RCC 7860 (cell line): ENCODE measurements around the gene BIRC3.
"Not testable (repeated sequence)": the region's sequence is repeated elsewhere in the genome, so short reads cannot be mapped to it uniquely, and the experiment has no call there.

Source experiments
- DNase-seq: peaks from one replicate; pipeline ENCODE4 v3.0.0-alpha.2; 2015; ENCODE audit warnings: low spot score
- FAIRE-seq: peaks from 2 replicates; lab custom pipeline; 2012; peaks lifted over from hg19 to GRCh38; lab: Jason Lieb, UNC

The BIRC3 gene

DNA sequence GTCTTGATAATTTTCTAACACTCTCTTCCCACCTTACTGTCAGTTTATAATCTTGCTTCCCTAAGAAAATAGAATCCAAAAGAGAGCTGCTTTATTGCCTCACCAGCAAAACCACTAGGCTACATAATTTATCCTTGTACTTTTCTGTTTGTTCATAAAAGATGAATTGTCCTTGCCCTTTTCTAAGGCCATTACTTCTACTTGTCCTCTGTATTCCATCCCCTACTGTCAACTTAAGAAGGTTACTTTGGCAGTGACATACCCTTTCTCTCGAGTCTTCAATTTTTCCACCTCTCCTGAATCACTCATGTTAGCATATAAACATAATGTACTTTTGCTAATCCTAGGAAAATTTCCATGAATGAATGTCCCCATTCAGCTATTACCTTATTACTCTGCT is 47.7 kb downstream of the BIRC3 start:
- DNase-seq: no peak
- no peak for FAIRE-seq

DNA sequence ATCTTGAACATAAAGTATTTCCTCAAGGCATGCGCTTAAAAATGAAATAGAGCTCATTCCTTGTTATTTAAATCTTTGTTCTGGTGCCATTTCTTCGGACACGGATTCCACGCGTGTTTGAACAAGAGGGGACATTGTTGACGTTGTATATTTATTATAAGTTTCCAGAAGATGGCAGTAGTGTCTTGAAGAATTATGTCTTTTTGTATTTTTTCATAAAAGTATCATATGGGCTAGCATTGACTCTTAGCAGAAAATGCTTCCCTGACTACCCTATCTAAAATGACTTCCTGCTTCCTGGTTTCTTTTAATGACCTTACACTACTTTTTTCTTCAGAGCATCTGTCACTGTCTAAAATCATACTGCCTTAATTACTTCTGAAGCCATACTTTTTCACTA is 50.1 kb downstream of the BIRC3 start:
- no peak for FAIRE-seq
- no peak for DNase-seq

DNA sequence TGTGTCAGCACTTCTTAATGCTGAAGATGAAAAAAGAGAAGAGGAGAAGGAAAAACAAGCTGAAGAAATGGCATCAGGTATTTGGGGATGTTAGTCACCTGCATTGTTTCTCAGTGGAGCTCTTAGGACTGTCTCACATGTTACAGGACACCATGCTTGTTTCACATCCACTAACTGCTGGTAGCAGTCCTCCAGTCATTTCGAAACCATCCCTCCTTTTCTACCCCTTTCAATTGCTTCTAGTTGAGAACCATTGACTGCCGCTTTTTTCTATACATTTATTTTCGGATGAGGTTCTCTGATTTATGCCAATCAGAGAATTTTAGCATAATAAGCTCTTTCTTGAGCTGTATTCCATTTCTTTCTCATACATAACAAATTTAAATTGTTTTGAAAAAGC is 51.2 kb downstream of the BIRC3 start:
- FAIRE-seq: no peak

DNA sequence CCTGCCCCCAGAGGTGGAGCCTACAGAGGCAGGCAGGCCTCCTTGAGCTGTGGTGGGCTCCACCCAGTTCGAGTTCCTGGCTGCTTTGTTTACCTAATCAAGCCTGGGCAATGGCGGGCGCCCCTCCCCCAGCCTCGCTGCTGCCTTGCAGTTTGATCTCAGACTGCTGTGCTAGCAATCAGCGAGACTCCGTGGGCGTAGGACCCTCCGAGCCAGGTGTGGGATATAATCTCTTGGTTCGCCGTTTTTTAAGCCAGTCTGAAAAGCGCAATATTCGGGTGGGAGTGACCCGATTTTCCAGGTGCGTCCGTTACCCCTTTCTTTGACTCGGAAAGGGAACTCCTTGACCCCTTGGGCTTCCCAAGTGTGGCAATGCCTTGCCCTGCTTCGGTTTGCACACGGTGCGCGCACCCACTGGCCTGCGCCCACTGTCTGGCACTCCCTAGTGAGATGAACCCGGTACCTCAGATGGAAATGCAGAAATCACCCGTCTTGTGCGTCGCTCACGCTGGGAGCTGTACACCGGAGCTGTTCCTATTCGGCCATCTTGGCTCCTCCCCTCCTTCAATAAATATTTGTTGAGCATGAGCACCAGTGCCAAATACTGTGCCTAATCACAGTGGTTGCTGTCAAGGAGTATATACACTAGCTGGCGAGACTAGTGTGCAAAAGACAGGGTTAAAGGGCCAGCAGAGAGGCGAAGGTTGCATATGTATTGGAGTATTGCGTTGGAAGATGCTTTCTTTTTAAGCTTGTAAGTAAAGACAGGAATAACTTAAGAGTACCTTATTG is 57.5 kb downstream of the BIRC3 start:
- FAIRE-seq, DNase-seq: not testable (repeated sequence)

More for the DNA sequence above, 51.2 kb downstream of the BIRC3 start:
- DNase-seq: no peak

DNA sequence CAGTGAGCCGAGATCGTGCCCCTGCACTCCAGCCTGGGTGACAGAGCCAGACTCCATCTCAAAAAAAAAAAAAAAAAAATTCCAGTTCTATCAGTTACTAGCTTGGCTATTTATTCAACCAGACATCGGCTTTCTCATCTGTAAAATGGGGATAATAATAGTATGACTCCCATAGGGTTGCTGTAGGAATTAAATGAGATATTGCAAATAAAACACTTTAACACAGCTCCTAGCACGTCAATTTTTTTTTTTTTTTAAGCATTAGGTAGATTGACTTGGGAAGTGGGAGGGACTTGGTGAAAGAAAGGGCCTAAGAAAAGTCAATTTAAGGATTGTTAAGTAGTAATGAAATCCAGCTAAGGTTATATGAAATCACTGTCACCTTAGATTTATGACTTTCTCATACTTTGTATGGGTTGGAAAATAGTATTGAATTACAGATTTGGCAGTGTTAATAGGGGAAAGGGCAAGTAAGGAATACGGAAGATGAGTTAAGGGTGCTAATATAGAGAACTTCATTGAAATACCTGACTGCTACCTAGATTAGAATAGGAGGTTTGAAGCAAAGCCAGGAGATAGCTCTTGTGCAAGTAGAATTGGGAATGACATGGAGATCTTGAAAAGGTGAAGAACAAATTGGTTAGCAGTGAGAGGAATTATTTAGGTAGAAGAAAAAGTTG is 58.6 kb downstream of the BIRC3 start:
- FAIRE-seq: no peak
- DNase-seq: no peak

DNA sequence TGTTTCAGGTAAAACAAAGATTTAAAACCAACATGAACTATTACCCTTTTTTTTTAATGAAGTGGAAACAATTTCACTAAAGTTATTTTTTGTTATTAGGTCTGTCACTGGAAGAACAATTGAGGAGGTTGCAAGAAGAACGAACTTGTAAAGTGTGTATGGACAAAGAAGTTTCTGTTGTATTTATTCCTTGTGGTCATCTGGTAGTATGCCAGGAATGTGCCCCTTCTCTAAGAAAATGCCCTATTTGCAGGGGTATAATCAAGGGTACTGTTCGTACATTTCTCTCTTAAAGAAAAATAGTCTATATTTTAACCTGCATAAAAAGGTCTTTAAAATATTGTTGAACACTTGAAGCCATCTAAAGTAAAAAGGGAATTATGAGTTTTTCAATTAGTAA is 60.6 kb downstream of the BIRC3 start:
- DNase-seq (no peak), FAIRE-seq (no peak)

DNA sequence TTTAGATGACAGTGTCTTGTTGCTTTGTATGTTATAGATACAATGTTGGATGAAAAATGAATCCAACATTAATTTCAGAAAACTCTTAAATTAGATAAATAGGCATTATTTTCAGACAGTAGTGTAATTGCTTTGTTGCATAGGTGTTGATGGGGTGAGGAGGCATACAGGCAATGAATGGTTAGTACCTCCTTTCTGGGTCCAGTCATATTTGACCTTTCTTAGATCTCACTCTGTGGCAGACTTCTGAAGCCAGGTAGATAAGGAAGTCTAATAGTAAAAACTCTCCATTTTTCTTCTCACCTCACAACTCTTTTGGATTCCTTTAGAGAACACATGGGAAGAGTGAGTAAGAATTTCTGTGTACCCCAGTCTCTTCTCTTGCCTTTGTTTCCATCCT is 61.5 kb downstream of the BIRC3 start:
- DNase-seq (no peak), FAIRE-seq (no peak)

DNA sequence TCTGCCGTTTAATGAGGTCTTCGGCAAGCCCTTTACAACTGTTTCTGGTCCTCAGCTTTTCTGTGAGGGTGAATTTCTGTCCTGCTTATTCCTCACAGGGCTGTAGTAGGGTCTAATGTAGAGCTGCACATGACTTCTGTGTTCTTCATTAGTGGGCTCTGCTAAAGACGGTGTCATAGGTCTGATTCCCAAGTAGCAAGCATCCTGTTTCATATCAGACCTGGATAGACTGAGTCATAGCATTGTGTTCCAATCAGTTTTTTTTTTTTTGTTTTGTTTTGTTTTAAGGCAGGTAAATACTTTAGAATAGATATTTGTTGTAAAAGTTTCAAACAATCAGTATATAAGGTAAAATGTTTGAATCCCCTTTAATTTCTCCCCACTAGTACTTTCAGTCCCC is 65.1 kb downstream of the BIRC3 start:
- DNase-seq (no peak), FAIRE-seq (no peak)

DNA sequence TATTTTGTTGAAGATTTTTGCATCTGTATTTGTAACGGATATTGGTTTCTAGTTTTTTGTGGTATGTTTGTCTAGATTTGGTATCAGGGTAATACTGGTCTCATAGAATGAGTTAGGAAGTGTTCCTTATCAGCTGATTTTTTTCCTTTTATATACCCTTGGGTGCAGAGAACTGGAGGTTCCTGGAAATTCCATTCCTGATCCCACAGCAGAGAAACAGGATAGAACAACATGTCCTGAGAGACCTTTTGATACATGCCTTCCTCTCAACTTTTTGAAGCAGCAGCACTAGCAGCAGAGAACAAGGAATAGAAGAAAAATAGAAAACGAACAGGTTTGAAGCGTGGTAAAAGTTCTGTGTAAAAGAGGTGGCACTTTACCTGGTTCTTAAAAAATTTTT is 66.6 kb downstream of the BIRC3 start:
- DNase-seq: no peak
- no peak for FAIRE-seq

DNA sequence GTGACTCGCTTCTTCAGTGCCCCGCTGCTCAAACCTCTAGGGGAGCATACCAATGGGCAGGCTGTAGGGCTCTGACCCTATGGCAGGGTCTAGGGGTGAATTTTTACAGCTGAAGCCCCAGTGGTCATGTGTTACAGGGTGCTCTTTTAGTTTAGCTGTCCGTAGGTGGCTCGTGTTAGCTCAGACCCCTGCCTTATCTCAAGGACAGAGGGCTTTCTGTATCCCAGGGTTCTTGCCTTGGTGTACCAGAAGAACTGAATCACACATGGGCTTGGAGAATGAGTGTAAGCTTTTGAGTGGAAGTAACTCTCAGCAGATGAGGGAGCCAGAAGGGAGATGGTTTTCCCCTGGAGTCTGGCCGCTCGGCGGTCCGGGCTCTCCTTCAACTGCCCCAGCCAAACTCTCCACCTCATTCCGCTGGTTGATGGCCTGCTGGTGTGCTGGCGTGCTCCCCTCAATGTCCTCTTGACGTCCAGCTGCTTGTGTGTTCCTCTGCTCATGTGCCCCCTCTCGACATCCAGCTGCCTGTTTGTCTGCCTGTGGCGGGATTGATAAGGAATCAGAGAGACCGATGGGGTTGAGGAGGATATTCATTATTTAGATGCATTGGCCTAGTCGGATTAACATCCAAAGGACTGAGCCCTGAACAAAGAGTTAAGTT is 67.3 kb downstream of the BIRC3 start:
- DNase-seq (no peak), FAIRE-seq (no peak)

DNA sequence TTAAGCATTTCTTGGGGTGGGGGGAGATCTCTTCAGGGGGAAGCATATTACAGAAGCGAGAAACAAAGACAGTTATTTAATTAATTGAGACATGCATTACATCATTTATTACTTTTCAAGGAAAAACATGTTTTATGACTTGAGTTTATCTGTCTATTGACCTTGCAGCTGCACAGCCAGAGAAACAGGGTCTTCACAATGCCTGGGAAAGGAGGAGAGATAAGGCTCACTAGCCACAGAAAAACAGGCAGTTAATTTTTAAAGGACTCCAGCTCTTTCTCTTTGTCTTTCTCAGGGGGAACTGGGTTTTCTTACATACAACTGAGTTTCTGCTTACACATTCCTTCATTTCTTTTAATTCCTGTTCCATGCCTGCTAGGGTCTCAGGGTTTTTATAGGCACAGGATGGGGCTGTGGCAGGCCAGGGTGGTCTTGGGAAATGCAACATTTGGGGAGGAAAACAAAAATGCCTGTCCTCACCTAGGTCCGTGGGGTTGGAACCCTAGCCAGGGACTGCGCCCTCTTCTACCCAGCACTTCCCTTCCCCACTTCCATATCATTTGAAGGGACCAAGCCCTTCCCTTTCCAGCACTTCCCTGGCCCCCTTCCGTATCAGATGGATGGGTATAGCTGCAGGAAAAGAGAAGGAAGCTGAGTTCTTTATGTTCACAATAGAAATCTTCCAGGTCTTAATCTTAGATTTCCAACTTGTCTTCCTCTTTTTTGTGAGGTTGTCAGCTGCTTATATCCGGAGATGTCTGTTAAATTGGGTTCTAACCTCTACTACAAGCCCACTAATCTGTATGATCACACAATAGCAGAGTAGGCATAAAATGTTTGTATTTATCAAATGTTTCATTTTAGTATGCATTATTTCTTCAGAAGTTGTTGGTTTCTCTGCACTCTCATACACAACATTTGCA is 68.1 kb downstream of the BIRC3 start:
- no peak for FAIRE-seq
- no peak for DNase-seq

DNA sequence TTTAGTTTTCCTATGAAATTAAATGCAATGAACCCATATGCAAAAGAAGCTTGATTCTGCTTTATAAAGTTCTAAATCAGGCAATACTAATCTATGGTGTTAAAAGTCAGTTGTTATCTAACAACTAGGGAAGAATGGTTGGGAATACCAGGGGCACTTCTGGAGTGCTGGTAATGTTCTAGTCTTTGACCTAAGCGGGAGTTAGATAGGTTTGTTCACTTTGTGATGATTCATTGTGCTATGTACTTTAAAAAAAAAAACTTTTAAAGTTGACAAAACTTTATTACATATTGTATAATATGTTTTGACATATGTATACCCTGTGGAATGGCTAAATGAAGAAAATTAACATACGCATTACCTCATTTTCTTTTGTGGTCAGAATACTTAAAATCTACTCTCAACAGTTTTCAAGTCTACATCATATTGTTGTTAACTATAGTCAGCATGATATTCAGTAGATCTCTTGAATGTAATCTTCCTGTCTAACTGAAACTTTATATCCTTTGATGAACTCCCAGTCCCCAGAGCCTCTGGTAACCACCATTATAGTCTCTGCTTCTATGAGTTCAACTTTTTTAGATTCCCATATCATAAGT is 69.0 kb downstream of the BIRC3 start:
- FAIRE-seq (no peak), DNase-seq (no peak)

DNA sequence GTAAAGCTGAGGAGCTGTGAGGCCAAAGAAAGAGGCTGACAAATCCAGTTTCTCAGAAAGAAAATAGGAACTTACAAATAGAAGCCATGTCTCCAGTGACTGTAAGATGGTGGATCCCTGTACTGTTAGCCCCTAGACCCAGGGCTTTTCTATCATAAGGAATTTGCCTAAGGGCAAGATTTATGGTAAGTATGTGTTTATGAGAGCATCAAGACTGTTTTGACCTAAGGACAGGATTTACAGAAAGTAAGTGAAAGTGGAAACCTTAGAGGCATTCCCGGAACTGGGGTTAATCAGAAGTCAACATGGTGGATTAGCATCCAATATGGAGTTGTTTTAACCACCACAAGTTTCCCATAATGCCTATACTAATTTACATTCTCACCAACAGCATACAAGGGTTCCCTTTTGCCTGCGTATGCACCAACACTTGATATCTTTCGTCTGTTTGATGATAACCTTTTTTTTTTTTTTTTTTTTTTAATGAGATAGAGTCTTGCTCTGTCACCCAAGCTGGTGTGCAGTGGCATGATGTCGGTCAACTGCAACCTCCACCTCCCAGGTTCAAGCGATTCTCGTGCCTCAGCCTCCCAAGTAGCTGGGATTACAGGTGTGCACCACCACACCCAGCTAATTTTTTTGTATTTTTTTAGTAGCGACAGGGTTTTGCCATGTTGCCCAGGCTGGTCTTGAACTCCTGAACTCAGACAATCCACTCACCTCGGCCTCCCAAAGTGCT is 69.9 kb downstream of the BIRC3 start:
- DNase-seq (no peak), FAIRE-seq (no peak)
